ENCODE data around the gene S1PR1.

- TF ChIP-seq CTCF (IDR thresholded peaks at IDR 0.05) = no peak
- no peak for TF ChIP-seq POLR2A (IDR thresholded peaks at IDR 0.05)
These were observed 45.7 kb downstream of the S1PR1 start for GRCh38 chr1:101282314-101283038.
